SW480 (cell line): ENCODE data around the gene C5orf22.
"Not testable (repeated sequence)": the region's sequence is repeated elsewhere in the genome, so short reads cannot be mapped to it uniquely, and the experiment has no call there.

Source experiments
- DNase-seq: peaks from one replicate; pipeline ENCODE4 v3.0.0-alpha.2; 2016; ENCODE audit warnings: low spot score

The C5orf22 gene

DNA sequence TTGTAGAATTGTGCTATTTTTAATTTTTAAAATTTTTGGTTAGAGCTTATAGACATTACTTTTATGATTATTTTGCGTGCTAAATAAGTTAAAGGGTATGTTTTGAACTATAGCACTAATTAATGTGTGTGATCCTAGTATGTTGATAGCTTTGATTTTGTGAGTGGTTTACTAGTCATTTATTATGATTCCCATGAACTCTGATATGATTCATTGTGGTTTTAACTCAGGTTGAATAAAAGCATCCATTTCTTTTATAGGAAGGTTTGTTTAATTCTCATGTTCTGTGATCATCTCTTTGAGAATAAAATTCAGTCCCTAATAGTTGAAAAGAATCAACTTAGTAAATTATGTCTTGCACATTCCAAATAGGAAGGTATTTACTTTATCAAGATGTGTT, 22.5 kb downstream of the C5orf22 start:
- DNase-seq, result no peak

GRCh38 chr5:31556461-31556860, 24.4 kb downstream of the C5orf22 start:
- DNase-seq, result no peak

DNA sequence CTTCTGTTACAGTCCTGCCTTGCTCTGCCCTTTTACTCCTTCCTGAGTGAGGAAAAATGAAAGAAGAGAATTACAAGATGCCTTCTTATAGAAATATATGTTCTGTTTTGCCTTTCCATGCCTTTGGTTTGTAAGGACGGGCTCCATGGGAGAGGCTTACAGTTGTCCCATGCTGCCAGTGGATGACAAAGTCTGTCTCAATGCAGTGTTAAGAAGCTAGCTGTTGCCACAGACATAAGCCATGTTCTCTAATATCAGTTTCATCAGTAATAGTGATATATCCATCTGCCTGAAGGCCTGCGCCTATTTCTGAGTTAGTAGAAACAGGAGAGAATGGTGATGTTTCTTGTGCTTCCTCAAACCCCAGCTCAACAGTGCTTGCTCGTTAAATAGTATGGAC, 27.8 kb downstream of the C5orf22 start:
- no peak for DNase-seq

DNA sequence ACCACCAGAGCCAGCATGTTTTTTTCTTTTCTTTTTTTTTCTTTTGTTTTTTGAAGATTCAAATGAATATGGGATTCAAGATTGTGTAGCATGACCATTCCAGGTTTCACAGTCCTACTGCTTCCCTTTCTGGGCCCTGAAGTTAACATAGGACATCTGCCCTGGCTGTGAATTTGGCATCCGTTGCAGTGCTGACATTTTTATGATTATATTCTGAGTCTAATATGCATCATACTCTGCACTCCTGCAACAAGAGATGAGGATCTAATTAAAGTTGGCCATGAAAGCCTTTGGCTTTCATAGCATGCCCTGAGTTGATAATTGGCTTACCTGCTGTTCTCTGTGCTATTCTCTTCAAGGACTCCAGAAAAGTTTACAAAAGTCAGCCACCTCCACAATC, 29.8 kb downstream of the C5orf22 start:
- DNase-seq, result no peak

DNA sequence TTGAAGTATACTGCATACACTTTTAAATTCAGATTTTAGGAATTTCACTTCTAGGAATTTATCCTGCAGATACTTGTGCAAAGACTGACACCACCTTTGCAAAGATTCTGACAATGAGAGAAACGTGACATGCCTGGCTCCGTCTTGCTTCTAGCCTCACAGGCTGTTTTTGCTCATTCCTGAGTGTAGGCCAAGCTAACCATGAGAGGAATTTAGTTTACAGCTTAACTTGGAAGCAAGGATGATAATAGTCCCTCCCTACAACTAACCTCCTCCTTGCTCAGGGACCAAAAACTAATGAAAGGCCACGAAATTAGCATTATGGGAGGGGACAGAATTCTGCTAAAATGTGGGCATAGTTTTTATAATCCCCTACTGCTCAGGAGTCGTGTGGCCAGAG, 31.1 kb downstream of the C5orf22 start:
- DNase-seq, result no peak

- not testable (repeated sequence) for DNase-seq
Measured at GRCh38 chr5:31566362-31566761, 34.3 kb downstream of the C5orf22 start.

- DNase-seq, result no peak
Measured at GRCh38 chr5:31568302-31568835, 36.3 kb downstream of the C5orf22 start.

GRCh38 chr5:31569068-31569467, 37.0 kb downstream of the C5orf22 start:
- no peak for DNase-seq

- no peak for DNase-seq
Measured at GRCh38 chr5:31573494-31574142, 41.5 kb downstream of the C5orf22 start.

DNA sequence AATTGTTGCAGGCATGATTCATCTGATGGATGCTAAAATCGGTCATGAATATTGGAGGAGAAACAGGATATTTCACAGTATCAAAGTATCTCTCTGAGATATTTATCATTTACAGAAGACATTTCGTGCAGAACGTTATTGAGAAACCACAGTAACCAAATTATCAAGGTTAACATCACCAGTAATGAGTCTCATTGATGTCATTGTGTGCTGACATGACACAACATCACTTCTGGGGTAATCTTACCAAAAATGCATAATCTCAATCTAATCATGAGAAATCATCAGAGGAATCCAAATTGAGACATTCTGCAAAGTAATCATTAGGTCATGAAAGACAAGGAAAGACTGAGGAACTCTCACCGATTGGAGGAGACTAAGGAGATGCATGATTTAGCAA, 42.7 kb downstream of the C5orf22 start:
- DNase-seq, result no peak

- DNase-seq, result no peak
Measured at GRCh38 chr5:31577438-31577837, 45.3 kb downstream of the C5orf22 start.

DNA sequence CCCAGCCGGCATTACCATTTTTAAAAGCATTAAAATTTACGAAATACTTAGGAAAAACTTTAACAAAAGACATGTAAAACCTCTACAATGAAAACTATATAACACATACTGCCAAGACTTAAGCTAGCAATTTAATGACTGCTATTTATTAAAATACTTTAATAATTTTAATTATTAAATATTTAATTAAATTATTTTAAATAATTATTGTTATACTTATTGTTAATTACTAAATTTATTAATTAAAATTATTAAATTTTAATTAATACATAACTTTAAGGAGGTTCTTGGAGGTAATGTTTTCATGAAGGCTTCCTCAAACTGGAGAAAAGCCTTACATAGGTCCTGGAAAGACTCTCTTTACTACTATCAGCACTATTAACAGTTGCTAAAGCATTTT, 47.5 kb downstream of the C5orf22 start:
- no peak for DNase-seq

DNA sequence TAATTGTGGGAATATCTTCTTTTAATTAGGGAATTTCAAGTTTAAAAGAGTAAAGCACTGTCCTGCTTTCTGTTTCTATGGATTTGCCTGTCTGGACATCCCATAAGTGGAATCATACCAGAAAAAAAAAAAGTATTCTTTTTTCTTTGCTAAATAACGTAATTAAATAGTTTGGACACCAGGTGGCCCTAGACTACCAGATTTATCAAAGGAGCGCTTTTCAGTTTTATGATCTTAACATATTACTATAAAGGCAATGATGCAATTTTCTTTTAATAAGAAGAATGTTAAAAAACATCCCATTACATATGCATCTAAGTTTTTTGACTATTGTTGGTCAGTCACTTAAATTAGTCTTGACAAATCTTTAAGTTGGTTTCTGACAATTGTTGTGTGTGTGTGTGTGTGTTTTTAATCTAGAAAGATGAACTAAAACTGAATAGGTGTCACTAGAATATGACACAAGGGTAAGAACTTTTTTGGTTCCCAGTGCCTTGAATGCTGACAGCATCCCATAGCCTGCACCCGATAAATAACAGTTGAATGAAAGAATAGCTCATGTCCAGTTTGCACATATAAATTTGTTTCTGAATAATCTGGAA, 49.5 kb downstream of the C5orf22 start:
- DNase-seq, result peak; percentile 59

DNA sequence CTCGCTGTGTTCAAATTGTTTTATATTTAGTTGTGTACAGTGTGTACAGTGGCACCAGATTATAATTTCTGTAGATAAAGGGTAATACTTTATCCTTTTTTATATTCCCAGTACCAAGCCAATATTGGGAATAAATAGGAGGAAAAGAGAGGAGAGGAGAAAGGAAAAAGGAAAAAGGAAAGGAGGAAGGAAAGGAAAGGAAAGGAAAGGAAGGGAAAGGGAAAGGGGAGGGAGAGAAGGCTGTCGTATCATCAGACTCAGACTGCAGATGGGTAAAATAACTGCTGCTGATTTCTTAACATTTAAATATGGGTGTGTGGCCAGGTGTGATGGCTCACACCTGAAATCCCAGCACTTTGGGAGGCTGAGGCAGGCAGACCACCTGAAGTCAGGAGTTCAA, 51.0 kb downstream of the C5orf22 start:
- DNase-seq, result no peak

- DNase-seq, result no peak
Measured at GRCh38 chr5:31585166-31585894, 53.2 kb downstream of the C5orf22 start.

- DNase-seq, result no peak
Measured at GRCh38 chr5:31585895-31586270, 53.8 kb downstream of the C5orf22 start.

- DNase-seq, result no peak
Measured at GRCh38 chr5:31587546-31587945, 55.4 kb downstream of the C5orf22 start.

GRCh38 chr5:31593665-31594064, 61.6 kb downstream of the C5orf22 start:
- DNase-seq, result no peak

GRCh38 chr5:31596354-31596753, 64.3 kb downstream of the C5orf22 start:
- no peak for DNase-seq

GRCh38 chr5:31598640-31599611, 66.8 kb downstream of the C5orf22 start:
- no peak for DNase-seq

DNA sequence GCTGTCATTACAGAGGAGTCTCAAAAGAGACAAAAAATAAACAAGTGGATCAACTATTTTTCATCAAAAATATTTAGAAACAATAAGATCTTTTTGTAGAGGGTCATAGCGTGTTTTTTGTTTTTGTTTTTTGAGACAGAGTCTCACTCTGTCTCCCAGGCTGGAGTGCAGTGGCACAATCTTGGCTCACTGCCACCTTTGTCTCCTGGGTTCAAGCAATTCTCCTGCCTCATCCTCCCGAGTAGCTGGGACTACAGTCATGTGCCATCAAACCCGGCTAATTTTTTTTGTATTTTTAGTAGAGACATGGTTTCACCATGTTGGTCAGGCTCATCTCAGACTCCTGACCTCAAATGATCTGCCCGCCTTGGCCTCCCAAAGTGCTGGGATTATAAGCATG, 70.2 kb downstream of the C5orf22 start:
- not testable (repeated sequence) for DNase-seq

- no peak for DNase-seq
Measured at GRCh38 chr5:31604240-31604639, 72.1 kb downstream of the C5orf22 start.
